H9 (cell line): ENCODE measurements around the gene CD209. TPM values are rescaled to one million over a fixed set of nuclear protein-coding genes. Genes with fewer than 3 reads are reported as not detected.

Experiments used
- DNase-seq: peaks from one replicate; pipeline ENCODE4 v3.0.0-alpha.2; 2017
- H2AFZ ChIP-seq: one replicate; pipeline ENCODE4 v1.6.1; 2013; ENCODE audit warnings: mild to moderate bottlenecking, low read length, control low read depth, moderate library complexity
- H2AK5ac ChIP-seq: 2 replicates; pipeline ENCODE4 v1.6.1; 2013; ENCODE audit warnings: low read length, control low read depth, mixed read lengths; ENCODE audit not compliant: insufficient read length
- H2BK120ac ChIP-seq: one replicate; pipeline ENCODE4 v1.6.1; 2013; ENCODE audit warnings: low read depth, mild to moderate bottlenecking, low read length, control low read depth, inconsistent platforms; ENCODE audit not compliant: poor library complexity, severe bottlenecking
- H2BK12ac ChIP-seq: 2 replicates; pipeline ENCODE4 v1.6.1; 2013; ENCODE audit warnings: low read length, control low read depth, mixed read lengths, low read depth; ENCODE audit not compliant: insufficient read length
- H2BK15ac ChIP-seq: 2 replicates; pipeline ENCODE4 v1.6.1; 2013; ENCODE audit warnings: low read depth, low read length, control low read depth
- H2BK20ac ChIP-seq: one replicate; pipeline ENCODE4 v1.6.1; 2013; ENCODE audit warnings: low read depth, mild to moderate bottlenecking, low read length, control low read depth, inconsistent platforms; ENCODE audit not compliant: poor library complexity, severe bottlenecking
- H2BK5ac ChIP-seq: 2 replicates; pipeline ENCODE4 v1.6.1; 2013; ENCODE audit warnings: low read length, control low read depth, mixed read lengths; ENCODE audit not compliant: insufficient read length
- H3K14ac ChIP-seq: 2 replicates; pipeline ENCODE4 v1.6.1; 2013; ENCODE audit warnings: low read length, control low read depth; ENCODE audit not compliant: insufficient read depth
- H3K18ac ChIP-seq: 2 replicates; pipeline ENCODE4 v1.6.1; 2013; ENCODE audit warnings: low read depth, mild to moderate bottlenecking, mixed read lengths, low read length, control low read depth; ENCODE audit not compliant: insufficient read length
- H3K23ac ChIP-seq: 2 replicates; pipeline ENCODE4 v1.6.1; 2013; ENCODE audit warnings: low read length, control low read depth, mixed read lengths, low read depth; ENCODE audit not compliant: insufficient read length
- H3K23me2 ChIP-seq: 2 replicates; pipeline ENCODE4 v1.6.1; 2013; ENCODE audit warnings: low read depth, mild to moderate bottlenecking, mixed read lengths, low read length, control low read depth; ENCODE audit not compliant: insufficient read length, poor library complexity, severe bottlenecking
- H3K27ac ChIP-seq: 2 replicates; pipeline ENCODE4 v1.5.1; 2013; ENCODE audit warnings: low read length, control low read depth, mixed read lengths, low read depth; ENCODE audit not compliant: insufficient read length
- H3K27me3 ChIP-seq: 2 replicates; pipeline ENCODE4 v1.6.1; 2013; ENCODE audit warnings: low read length, control low read depth, inconsistent platforms; ENCODE audit not compliant: insufficient read depth
- H3K4ac ChIP-seq: 2 replicates; pipeline ENCODE4 v1.6.1; 2013; ENCODE audit warnings: low read depth, mild to moderate bottlenecking, control low read depth, inconsistent platforms, low read length, moderate library complexity
- H3K4me1 ChIP-seq: 2 replicates; pipeline ENCODE4 v1.6.1; 2013; ENCODE audit warnings: low read length, control low read depth, inconsistent platforms; ENCODE audit not compliant: insufficient read depth
- H3K4me2 ChIP-seq: 2 replicates; pipeline ENCODE4 v1.6.1; 2013; ENCODE audit warnings: low read length, control low read depth, mixed read lengths; ENCODE audit not compliant: insufficient read length, insufficient read depth
- H3K56ac ChIP-seq: 2 replicates; pipeline ENCODE4 v1.6.1; 2013; ENCODE audit warnings: low read depth, mild to moderate bottlenecking, mixed read lengths, low read length, control low read depth; ENCODE audit not compliant: insufficient read length
- H3K79me1 ChIP-seq: 2 replicates; pipeline ENCODE4 v1.6.1; 2013; ENCODE audit warnings: low read depth, mild to moderate bottlenecking, moderate library complexity, low read length, control low read depth, inconsistent platforms; ENCODE audit not compliant: insufficient read depth, poor library complexity, severe bottlenecking
- H3K79me2 ChIP-seq: 2 replicates; pipeline ENCODE4 v1.6.1; 2013; ENCODE audit warnings: low read length, control low read depth, inconsistent platforms; ENCODE audit not compliant: insufficient read depth
- H3K9ac ChIP-seq: 2 replicates; pipeline ENCODE4 v1.6.1; 2013; ENCODE audit warnings: low read length, control low read depth, mixed read lengths; ENCODE audit not compliant: insufficient read length; ENCODE audit errors: extremely low read depth
- H3K9me3 ChIP-seq: one replicate; pipeline ENCODE4 v1.6.1; 2013; ENCODE audit warnings: low read depth, low read length, inconsistent platforms; ENCODE audit not compliant: control insufficient read depth
- H3T11ph ChIP-seq: one replicate; pipeline ENCODE4 v1.6.1; 2013; ENCODE audit warnings: mild to moderate bottlenecking, low read length, control low read depth, inconsistent platforms
- H4K20me1 ChIP-seq: one replicate; pipeline ENCODE4 v1.6.1; 2013; ENCODE audit not compliant: control insufficient read depth, insufficient read length, insufficient read depth
- H4K5ac ChIP-seq: 2 replicates; pipeline ENCODE4 v1.6.1; 2013; ENCODE audit warnings: low read depth, mild to moderate bottlenecking, mixed read lengths, low read length, control low read depth; ENCODE audit not compliant: insufficient read length
- H4K8ac ChIP-seq: replicated peaks from 2 replicates; pipeline ENCODE4 v1.6.1; 2013; ENCODE audit warnings: low read length, control low read depth, mixed read lengths, low read depth; ENCODE audit not compliant: insufficient read length
- H4K91ac ChIP-seq: 2 replicates; pipeline ENCODE4 v1.6.1; 2013; ENCODE audit warnings: low read depth, mild to moderate bottlenecking, moderate library complexity, mixed read lengths, low read length, control low read depth; ENCODE audit not compliant: insufficient read length
- H3K27ac Mint-ChIP-seq, 3 experiments: 2 replicates in 2 of 3; 3 replicates in 1 of 3; pipeline ENCODE4 v1.8.0; 2020 to 2021; ENCODE audit warnings: mixed read lengths in 3 of 3, mild to moderate bottlenecking in 1 of 3, moderate library complexity in 1 of 3
- H3K27me3 Mint-ChIP-seq: 2 replicates; pipeline ENCODE4 v1.8.0; 2021; ENCODE audit warnings: low read depth, mild to moderate bottlenecking, moderate library complexity, mixed read lengths
- H3K36me3 Mint-ChIP-seq, 3 experiments: 2 replicates in 2 of 3; 3 replicates in 1 of 3; pipeline ENCODE4 v1.8.0; 2020 to 2021; ENCODE audit warnings: low read depth in 3 of 3, mixed read lengths in 3 of 3; ENCODE audit not compliant: insufficient read depth in 1 of 3
- H3K4me1 Mint-ChIP-seq, 2 experiments: 2 replicates each; pipeline ENCODE4 v1.8.0; 2020; ENCODE audit warnings: mixed read lengths in 2 of 2
- H3K4me3 Mint-ChIP-seq, 2 experiments: 2 replicates in 1 of 2; 3 replicates in 1 of 2; pipeline ENCODE4 v1.8.0; 2020 to 2021; ENCODE audit warnings: mild to moderate bottlenecking in 2 of 2, mixed read lengths in 2 of 2, moderate library complexity in 1 of 2
- H3K9me3 Mint-ChIP-seq, 2 experiments: 2 replicates in 1 of 2; 3 replicates in 1 of 2; pipeline ENCODE4 v1.8.0; 2020; ENCODE audit warnings: mild to moderate bottlenecking in 2 of 2, mixed read lengths in 2 of 2, moderate library complexity in 1 of 2
- WGBS: extraction: QIAGEN DNeasy Blood & Tissue Kit; methylation state at CpG from one replicate; pipeline ENCODE4 v1.1.7; 2013; ENCODE audit warnings: missing lambda C conversion rate, low lambda C conversion rate, mixed read lengths; ENCODE audit not compliant: insufficient read length; ENCODE audit errors: extremely low coverage; 5-methylcytosine and 5-hydroxymethylcytosine counted together
- total RNA-seq: library from RNA; stranded (reverse); gene quantifications from 2 replicates; pipeline ENCODE4 v1.2.1, GENCODE V29; 2021
- TF ChIP-seq, protein P1 (sequence below): fragments of 200-600 bp; sonication (generic); conservative IDR thresholded peaks from 3 replicates; pipeline ENCODE4 v1.8.0; 2021; ENCODE audit warnings: antibody characterized with exemption, mild to moderate bottlenecking

Gene CD209
- total RNA-seq, 1 experiment from 2014 or later, result not detected

DNA sequence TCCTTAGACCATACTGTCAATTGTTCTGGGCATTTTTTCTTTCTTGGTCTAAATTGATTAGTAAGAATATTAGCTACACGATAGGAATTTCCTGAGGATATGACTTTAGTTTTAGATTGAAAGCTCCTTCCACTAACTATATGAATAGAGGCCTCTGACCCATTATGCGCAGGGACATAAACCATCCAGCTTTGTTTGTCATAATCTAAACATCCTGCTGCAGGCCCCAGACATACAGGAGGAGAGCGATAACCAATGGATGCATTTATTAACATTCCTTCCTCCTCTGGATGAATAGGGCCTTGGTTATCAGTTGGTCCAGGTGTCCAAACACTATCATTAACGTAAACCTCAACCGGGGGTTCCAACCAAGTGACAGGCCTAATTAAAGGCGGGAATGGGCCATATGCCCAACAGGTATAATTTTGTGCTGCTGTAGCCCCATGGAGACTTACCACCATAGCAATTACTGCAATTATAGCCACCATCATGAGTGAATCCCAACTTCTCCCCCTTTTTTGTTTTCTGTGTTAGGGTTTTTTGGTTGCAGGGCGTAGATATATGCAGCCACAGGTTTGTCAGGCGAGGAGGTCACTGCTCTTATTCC, 48.3 kb upstream of the CD209 start:
- TF ChIP-seq, protein P1, sequence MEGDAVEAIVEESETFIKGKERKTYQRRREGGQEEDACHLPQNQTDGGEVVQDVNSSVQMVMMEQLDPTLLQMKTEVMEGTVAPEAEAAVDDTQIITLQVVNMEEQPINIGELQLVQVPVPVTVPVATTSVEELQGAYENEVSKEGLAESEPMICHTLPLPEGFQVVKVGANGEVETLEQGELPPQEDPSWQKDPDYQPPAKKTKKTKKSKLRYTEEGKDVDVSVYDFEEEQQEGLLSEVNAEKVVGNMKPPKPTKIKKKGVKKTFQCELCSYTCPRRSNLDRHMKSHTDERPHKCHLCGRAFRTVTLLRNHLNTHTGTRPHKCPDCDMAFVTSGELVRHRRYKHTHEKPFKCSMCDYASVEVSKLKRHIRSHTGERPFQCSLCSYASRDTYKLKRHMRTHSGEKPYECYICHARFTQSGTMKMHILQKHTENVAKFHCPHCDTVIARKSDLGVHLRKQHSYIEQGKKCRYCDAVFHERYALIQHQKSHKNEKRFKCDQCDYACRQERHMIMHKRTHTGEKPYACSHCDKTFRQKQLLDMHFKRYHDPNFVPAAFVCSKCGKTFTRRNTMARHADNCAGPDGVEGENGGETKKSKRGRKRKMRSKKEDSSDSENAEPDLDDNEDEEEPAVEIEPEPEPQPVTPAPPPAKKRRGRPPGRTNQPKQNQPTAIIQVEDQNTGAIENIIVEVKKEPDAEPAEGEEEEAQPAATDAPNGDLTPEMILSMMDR, result no peak
- H3K56ac ChIP-seq, result no peak overlapping the region
- H3K79me1 ChIP-seq, result no peaks in the 10 kb centered on the region
- H3K18ac ChIP-seq, result no peak overlapping the region
- H2AFZ ChIP-seq, result no peak overlapping the region
- no peak overlapping the region for H3K4ac ChIP-seq
- Mint-ChIP-seq H3K36me3 (peaks cover 0 to 5% (median 0%) of the 10 kb centered on the region in 3 experiments; a peak in 3 of 7 replicates), H3K27me3 (peaks cover 28% of the 10 kb centered on the region), H3K9me3 (peaks cover 5 to 6% of the 10 kb centered on the region in 2 experiments), H3K27ac (no peak overlapping the region; a peak in 1 of 7 replicates), H3K4me3 (no peak overlapping the region), H3K4me1 (peaks cover 13 to 20% of the 10 kb centered on the region in 2 experiments)
- H3K23ac ChIP-seq, result no peak overlapping the region
- no peak overlapping the region for H2BK20ac ChIP-seq
- no peaks in the 10 kb centered on the region for H3K9me3 ChIP-seq
- 0 out of 2 replicates have a peak, but pooled peaks cover 2% of the 10 kb centered on the region for H3K4me1 ChIP-seq
- H3T11ph ChIP-seq, result no peak overlapping the region
- H4K8ac ChIP-seq, result no peak overlapping the region
- no peak overlapping the region for H3K27ac ChIP-seq
- no CpG with 5 or more reads among the region's 8 CpGs for WGBS
- no peaks in the 10 kb centered on the region for H4K20me1 ChIP-seq
- H4K91ac ChIP-seq, result no peak overlapping the region
- H2BK120ac ChIP-seq, result no peak overlapping the region
- no peak overlapping the region for H2BK5ac ChIP-seq
- H3K27me3 ChIP-seq, result no peaks in the 10 kb centered on the region; the same call in 1 of the 2 replicates
- no peak overlapping the region for H2BK15ac ChIP-seq
- no peak overlapping the region for H2AK5ac ChIP-seq
- H3K4me2 ChIP-seq, result no peak overlapping the region
- H3K9ac ChIP-seq, result no peak overlapping the region
- no peak overlapping the region for H3K14ac ChIP-seq
- H2BK12ac ChIP-seq, result no peak overlapping the region
- DNase-seq, result no peak
- peaks cover 7% of the 10 kb centered on the region for H3K23me2 ChIP-seq
- H4K5ac ChIP-seq, result no peak overlapping the region
- no peaks in the 10 kb centered on the region for H3K79me2 ChIP-seq
